Placental pericyte (primary cell): ENCODE results near the gene TSC22D3. TPM values are rescaled to one million over a fixed set of nuclear protein-coding genes. Genes with fewer than 3 reads are reported as not detected.

Source experiments
- total RNA-seq: library from RNA; depleted of rRNA; stranded (reverse); fragments of >200 nt; gene quantifications from 2 replicates; pipeline ENCODE4 v1.2.3, GENCODE V29; 2012

TSC22D3 gene
- 14.5 and 36.5 TPM in 2 replicates for total RNA-seq

GRCh38 chrX:107775734-107776511 lies at the start of gene TSC22D3:
Gene TSC22D3 (minus strand): TSS chrX:107775787. CDS start chrX:107775419, 368 bp downstream.

GRCh38 chrX:107777536-107777832 lies 1.9 kb upstream of the TSC22D3 start, which contains the start of gene NCBP2L:
Gene NCBP2L (plus strand): TSS chrX:107777733. CDS start chrX:107794221, 16,488 bp downstream.

Other genes with a start within 250 kb of the TSC22D3 start
- 29.3 and 39.5 TPM in 2 replicates for gene PRPS1, start 147.3 kb downstream of the TSC22D3 start, total RNA-seq
- gene NCBP2L, start 1.9 kb upstream of the TSC22D3 start, total RNA-seq: not detected in 2 replicates
- 19.6 and 19.7 TPM in 2 replicates for gene MID2, start 50.1 kb upstream of the TSC22D3 start, total RNA-seq
- not detected in 2 replicates for gene TEX13B, start 206.6 kb upstream of the TSC22D3 start, total RNA-seq